Measurements from ENCODE around the gene LAMA2.

GRCh38 chr6:129364037-129364436 is 481.1 kb downstream of the LAMA2 start:
- TF ChIP-seq BCL6 (CRISPR knock-in tag; IDR thresholded peaks at IDR 0.05) = no peak
- TF ChIP-seq SOX13 (IDR thresholded peaks at IDR 0.05) = no peak
- no peak for TF ChIP-seq SOX13 (CRISPR knock-in tag; conservative IDR thresholded peaks at IDR 0.05 in 1 of 2, IDR thresholded peaks at IDR 0.05 in 1 of 2)
- no peak for TF ChIP-seq ZNF687 (CRISPR knock-in tag; IDR thresholded peaks at IDR 0.05)
- no peak for TF ChIP-seq HOXA7 (CRISPR knock-in tag; IDR thresholded peaks at IDR 0.05)
- TF ChIP-seq CC2D1A (CRISPR knock-in tag; IDR thresholded peaks at IDR 0.05) = no peak
- TF ChIP-seq GZF1 (CRISPR knock-in tag; IDR thresholded peaks at IDR 0.05) = no peak
- no peak for TF ChIP-seq ZNF543 (CRISPR knock-in tag; IDR thresholded peaks at IDR 0.05)
- no peak for TF ChIP-seq HDAC1 (CRISPR knock-in tag; IDR thresholded peaks at IDR 0.05)

Data from HepG2 (cell line).